Activated CD4-positive, alpha-beta memory T cell treated with anti-CD3 and anti-CD28 coated beads, Interleukin-2, amount 10 ng/mL, durations not matched to agents 7 days and 5 days (primary cell): ENCODE measurements around the gene DNAAF3. TPM values are rescaled to one million over a fixed set of nuclear protein-coding genes. Genes with fewer than 3 reads are reported as not detected.

Experiments used
- CTCF ChIA-PET: fragments of 350-600 bp; sonication (Branson Sonifier 250); formaldehyde crosslinking; loops from one replicate; lab custom pipeline; 2021; ENCODE audit warnings: antibody characterized with exemption, inconsistent platforms; lab: Charles Lee
- POLR2A ChIA-PET: fragments of 350-600 bp; sonication (Branson Sonifier 250); formaldehyde crosslinking; loops from one replicate; lab custom pipeline; 2021; ENCODE audit warnings: antibody characterized with exemption; lab: Charles Lee
- DNase-seq: peaks from one replicate; pipeline ENCODE4 v3.0.0-alpha.2; 2020
- H3K27ac Mint-ChIP-seq: one replicate; pipeline ENCODE4 v1.8.0; 2021; ENCODE audit warnings: mild to moderate bottlenecking, mixed read lengths
- H3K27me3 Mint-ChIP-seq: one replicate; pipeline ENCODE4 v1.8.0; 2021; ENCODE audit warnings: mixed read lengths
- H3K36me3 Mint-ChIP-seq: one replicate; pipeline ENCODE4 v1.8.0; 2021; ENCODE audit warnings: low read depth, mixed read lengths
- H3K4me1 Mint-ChIP-seq: one replicate; pipeline ENCODE4 v1.8.0; 2021; ENCODE audit warnings: mixed read lengths
- H3K4me3 Mint-ChIP-seq: one replicate; pipeline ENCODE4 v1.8.0; 2021; ENCODE audit warnings: mild to moderate bottlenecking, mixed read lengths
- H3K9me3 Mint-ChIP-seq: one replicate; pipeline ENCODE4 v1.8.0; 2021; ENCODE audit warnings: mixed read lengths
- total RNA-seq, 2 experiments: library from RNA; stranded (reverse); gene quantifications; one replicate each; pipeline ENCODE4 v1.2.3, GENCODE V29; 2021

The DNAAF3 gene
- total RNA-seq, 2 experiments from 2014 or later, result not detected

DNA sequence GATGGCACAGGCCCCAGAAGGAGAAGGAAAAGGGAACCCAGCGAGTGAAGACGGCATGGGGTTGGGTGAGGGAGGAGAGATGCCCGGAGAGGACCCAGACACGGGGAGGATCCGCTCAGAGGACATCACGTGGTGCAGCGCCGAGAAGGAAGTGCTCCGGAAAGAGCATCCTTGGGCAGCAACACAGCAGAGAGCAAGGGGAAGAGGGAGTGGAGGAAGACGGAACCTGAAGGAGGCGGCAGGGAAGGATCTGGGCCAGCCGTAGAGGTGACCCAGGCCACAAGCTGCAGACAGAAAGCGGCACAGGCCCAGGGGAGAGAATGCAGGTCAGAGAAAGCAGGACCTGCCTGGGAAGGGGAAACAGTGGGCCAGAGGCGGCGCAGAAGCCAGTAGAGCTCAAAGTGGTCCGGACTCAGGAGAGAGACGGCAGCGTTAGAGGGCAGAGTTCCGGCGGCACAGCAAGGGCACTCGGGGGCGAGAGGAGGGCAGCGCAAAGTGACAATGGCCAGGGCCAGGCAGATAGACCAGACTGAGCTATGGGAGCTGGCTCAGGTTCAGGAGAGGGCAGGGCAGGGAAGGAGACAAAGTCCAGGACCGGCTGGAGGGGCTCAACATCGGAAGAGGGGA lies 50.1 kb downstream of the DNAAF3 start:
- H3K36me3 Mint-ChIP-seq, result peaks cover 11% of the 10 kb centered on the region
- peak overlapping the region; percentile 91 for H3K27ac Mint-ChIP-seq
- POLR2A ChIA-PET, result interaction anchor here (1.1 to 3.1 kb wide), 9 partner anchors 27 to 489 kb away, joined by 3 to 15 read pairs (median 7); partner anchors contain the start of genes RDH13, UBE2S and ZNF865

DNA sequence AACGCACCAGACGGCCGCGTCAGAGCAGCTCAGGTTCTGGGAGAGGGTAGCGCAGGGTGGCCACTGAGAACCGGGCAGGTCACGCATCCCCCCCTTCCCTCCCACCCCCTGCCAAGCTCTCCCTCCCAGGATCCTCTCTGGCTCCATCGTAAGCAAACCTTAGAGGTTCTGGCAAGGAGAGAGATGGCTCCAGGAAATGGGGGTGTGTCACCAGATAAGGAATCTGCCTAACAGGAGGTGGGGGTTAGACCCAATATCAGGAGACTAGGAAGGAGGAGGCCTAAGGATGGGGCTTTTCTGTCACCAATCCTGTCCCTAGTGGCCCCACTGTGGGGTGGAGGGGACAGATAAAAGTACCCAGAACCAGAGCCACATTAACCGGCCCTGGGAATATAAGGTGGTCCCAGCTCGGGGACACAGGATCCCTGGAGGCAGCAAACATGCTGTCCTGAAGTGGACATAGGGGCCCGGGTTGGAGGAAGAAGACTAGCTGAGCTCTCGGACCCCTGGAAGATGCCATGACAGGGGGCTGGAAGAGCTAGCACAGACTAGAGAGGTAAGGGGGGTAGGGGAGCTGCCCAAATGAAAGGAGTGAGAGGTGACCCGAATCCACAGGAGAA lies 50.9 kb downstream of the DNAAF3 start:
- POLR2A ChIA-PET, result interaction anchor here (2.0 to 2.1 kb wide), 2 partner anchors 26 to 28 kb away, joined by 6 to 8 read pairs; no protein-coding TSS in a partner anchor

More for the DNA sequence above, 50.1 kb downstream of the DNAAF3 start:
- DNase-seq, result peak; percentile 68
- CTCF ChIA-PET, result interaction anchor here (0.6 to 2.0 kb wide), 4 partner anchors 10 to 223 kb away, joined by 3 to 5 read pairs (median 4); partner anchors contain the start of gene KMT5C
- Mint-ChIP-seq H3K9me3 (no peaks in the 10 kb centered on the region), H3K4me3 (peak overlapping the region; percentile 93), H3K4me1 (peaks cover 46% of the 10 kb centered on the region), H3K27me3 (peaks cover 6% of the 10 kb centered on the region)

DNA sequence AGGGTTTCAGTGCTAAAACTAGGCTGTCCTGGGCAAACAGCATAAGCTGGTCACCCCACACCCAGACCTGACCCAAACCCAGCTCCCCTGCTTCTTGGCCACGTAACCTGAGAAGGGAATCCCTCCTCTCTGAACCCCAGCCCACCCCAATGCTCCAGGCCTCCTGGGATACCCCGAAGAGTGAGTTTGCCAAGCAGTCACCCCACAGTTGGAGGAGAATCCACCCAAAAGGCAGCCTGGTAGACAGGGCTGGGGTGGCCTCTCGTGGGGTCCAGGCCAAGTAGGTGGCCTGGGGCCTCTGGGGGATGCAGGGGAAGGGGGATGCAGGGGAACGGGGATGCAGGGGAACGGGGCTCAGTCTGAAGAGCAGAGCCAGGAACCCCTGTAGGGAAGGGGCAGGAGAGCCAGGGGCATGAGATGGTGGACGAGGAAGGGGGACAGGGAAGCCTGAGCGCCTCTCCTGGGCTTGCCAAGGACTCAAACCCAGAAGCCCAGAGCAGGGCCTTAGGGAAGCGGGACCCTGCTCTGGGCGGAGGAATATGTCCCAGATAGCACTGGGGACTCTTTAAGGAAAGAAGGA lies 51.8 kb downstream of the DNAAF3 start:
- no peak for DNase-seq
- H3K9me3 Mint-ChIP-seq, result no peaks in the 10 kb centered on the region
- H3K4me1 Mint-ChIP-seq, result peaks cover 41% of the 10 kb centered on the region
- peaks cover 1% of the 10 kb centered on the region for H3K27me3 Mint-ChIP-seq
- peak overlapping the region; percentile 47 for H3K4me3 Mint-ChIP-seq
- ChIA-PET CTCF (no interaction called here), POLR2A (no interaction called here)
- no peak overlapping the region for H3K27ac Mint-ChIP-seq
- H3K36me3 Mint-ChIP-seq, result peaks cover 17% of the 10 kb centered on the region

More for the DNA sequence above, 50.9 kb downstream of the DNAAF3 start:
- Mint-ChIP-seq H3K27ac (peak overlapping the region; percentile 91), H3K27me3 (peaks cover 4% of the 10 kb centered on the region), H3K36me3 (peaks cover 13% of the 10 kb centered on the region), H3K4me1 (peaks cover 46% of the 10 kb centered on the region), H3K9me3 (no peaks in the 10 kb centered on the region), H3K4me3 (peak overlapping the region; percentile 93)
- CTCF ChIA-PET, result no interaction called here
- no peak for DNase-seq

DNA sequence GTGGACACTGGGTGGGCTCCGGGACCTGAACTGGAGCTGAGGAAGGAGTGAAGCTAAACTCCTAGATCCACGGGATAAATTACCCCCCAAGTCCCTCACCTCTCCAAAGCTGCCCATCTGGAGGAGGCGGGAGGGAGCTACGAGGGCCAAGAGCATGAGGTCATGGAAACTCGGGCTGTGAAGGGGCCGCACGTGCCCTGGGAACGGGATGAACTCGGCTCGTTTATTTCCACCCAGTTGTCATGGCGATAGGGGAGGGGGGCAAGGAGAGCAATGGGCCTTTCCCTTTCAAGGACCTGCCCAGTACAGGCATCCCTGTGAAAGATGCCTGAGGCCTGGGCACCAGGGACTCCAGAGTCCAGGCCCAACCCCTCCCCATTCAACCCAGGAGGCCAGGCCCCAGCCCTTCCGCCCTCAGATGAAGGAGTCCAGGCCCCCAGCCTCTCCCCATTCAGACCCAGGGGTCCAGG lies 52.8 kb downstream of the DNAAF3 start:
- Mint-ChIP-seq H3K9me3 (no peaks in the 10 kb centered on the region), H3K36me3 (peaks cover 26% of the 10 kb centered on the region), H3K27me3 (no peaks in the 10 kb centered on the region), H3K27ac (no peak overlapping the region), H3K4me1 (peaks cover 34% of the 10 kb centered on the region), H3K4me3 (no peak overlapping the region)
- POLR2A ChIA-PET, result no interaction called here
- CTCF ChIA-PET, result no interaction called here
- DNase-seq, result no peak

DNA sequence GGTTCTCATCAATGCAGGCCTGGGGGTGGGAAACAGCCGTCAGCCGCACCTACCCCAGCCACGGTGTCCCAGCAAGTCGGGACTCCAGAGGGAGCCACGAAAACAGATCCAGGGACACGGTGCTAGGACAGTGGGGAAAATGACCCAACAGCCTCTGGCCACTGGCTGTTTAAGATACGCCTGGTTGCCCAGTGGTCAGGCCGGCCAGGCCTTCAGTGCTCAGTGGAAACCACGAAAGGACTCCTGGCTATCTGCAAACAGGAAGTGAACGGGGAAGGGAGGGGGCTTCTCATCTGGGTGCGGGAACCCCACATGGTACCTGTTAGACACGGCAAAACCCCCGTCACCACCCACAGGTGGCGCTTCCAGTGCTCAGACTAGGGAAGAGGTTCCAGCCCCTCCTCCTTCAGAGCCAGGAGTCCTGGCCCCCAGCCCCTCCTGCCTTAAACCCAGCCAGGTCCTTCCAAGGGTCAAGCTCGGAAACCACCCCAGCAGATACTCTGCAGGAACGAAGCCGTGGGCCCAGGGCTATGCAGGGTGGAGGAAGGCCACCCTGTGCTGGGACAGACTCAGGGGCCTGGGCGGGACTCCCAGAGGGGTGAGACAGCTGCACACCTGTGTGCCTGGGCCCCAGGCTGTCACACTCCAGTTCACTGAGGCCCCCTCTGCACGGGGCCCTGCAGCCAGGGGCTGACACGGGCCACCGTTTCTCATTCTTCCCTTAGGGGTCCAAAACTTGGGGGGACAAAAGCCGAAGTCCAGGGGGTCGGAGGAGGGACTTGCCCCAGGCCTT lies 53.4 kb downstream of the DNAAF3 start:
- Mint-ChIP-seq H3K36me3 (peaks cover 29% of the 10 kb centered on the region), H3K27me3 (no peaks in the 10 kb centered on the region), H3K27ac (no peak overlapping the region), H3K4me3 (no peak overlapping the region), H3K4me1 (peaks cover 29% of the 10 kb centered on the region), H3K9me3 (no peaks in the 10 kb centered on the region)
- CTCF ChIA-PET, result no interaction called here
- POLR2A ChIA-PET, result no interaction called here
- no peak for DNase-seq

GRCh38 chr19:55112246-55112776 lies 54.1 kb downstream of the DNAAF3 start:
- ChIA-PET CTCF (no interaction called here), POLR2A (no interaction called here)
- no peaks in the 10 kb centered on the region for H3K9me3 Mint-ChIP-seq
- no peak for DNase-seq
- peaks cover 26% of the 10 kb centered on the region for H3K4me1 Mint-ChIP-seq
- H3K27me3 Mint-ChIP-seq, result no peaks in the 10 kb centered on the region
- peaks cover 31% of the 10 kb centered on the region for H3K36me3 Mint-ChIP-seq
- no peak overlapping the region for H3K27ac Mint-ChIP-seq
- H3K4me3 Mint-ChIP-seq, result no peak overlapping the region

GRCh38 chr19:55111238-55111831 lies 55.1 kb downstream of the DNAAF3 start:
- Mint-ChIP-seq H3K36me3 (peaks cover 35% of the 10 kb centered on the region), H3K27me3 (no peaks in the 10 kb centered on the region), H3K4me3 (no peak overlapping the region), H3K9me3 (no peaks in the 10 kb centered on the region), H3K4me1 (peaks cover 26% of the 10 kb centered on the region), H3K27ac (no peak overlapping the region)
- DNase-seq, result no peak
- ChIA-PET CTCF (no interaction called here), POLR2A (no interaction called here)

GRCh38 chr19:55109527-55110291 lies 56.7 kb downstream of the DNAAF3 start:
- peaks cover 42% of the 10 kb centered on the region for H3K36me3 Mint-ChIP-seq
- POLR2A ChIA-PET, result no interaction called here
- no peaks in the 10 kb centered on the region for H3K9me3 Mint-ChIP-seq
- no peak for DNase-seq
- CTCF ChIA-PET, result no interaction called here
- peaks cover 10% of the 10 kb centered on the region for H3K4me1 Mint-ChIP-seq
- no peak overlapping the region for H3K4me3 Mint-ChIP-seq
- no peaks in the 10 kb centered on the region for H3K27me3 Mint-ChIP-seq
- no peak overlapping the region for H3K27ac Mint-ChIP-seq

Other genes starting within 250 kb of the DNAAF3 start
- not detected for gene NLRP7, start 219.1 kb downstream of the DNAAF3 start, total RNA-seq
- gene NLRP2, start 200.2 kb downstream of the DNAAF3 start, total RNA-seq, result 10 to 100 TPM; 14.3 to 14.8 TPM
- under 1 TPM in 1 of 2 experiments, not detected in 1; 0.18 TPM for gene GP6, start 128.3 kb downstream of the DNAAF3 start, total RNA-seq
- gene RDH13, start 103.5 kb downstream of the DNAAF3 start, total RNA-seq, result 10 to 100 TPM; 15.3 to 15.5 TPM
- 1 to 10 TPM; 6.9 to 7.6 TPM for gene EPS8L1, start 90.7 kb downstream of the DNAAF3 start, total RNA-seq
- 100 to 1,000 TPM; 132 to 134 TPM for gene PPP1R12C, start 49.0 kb downstream of the DNAAF3 start, total RNA-seq
- under 1 TPM; 0.38 to 0.68 TPM for gene TNNT1, start 17.4 kb downstream of the DNAAF3 start, total RNA-seq
- not detected for gene TNNI3, start 8.9 kb downstream of the DNAAF3 start, total RNA-seq
- gene SYT5, start 13.7 kb upstream of the DNAAF3 start, total RNA-seq, result not detected
- not detected for gene PTPRH, start 42.9 kb upstream of the DNAAF3 start, total RNA-seq
- gene TMEM86B, start 62.1 kb upstream of the DNAAF3 start, total RNA-seq, result 10 to 100 TPM; 10.3 to 12.4 TPM
- 100 to 1,000 TPM; 213 to 229 TPM for gene PPP6R1, start 92.4 kb upstream of the DNAAF3 start, total RNA-seq
- gene HSPBP1, start 113.5 kb upstream of the DNAAF3 start, total RNA-seq, result 10 to 100 TPM; 28.9 to 29.0 TPM
- gene BRSK1, start 117.4 kb upstream of the DNAAF3 start, total RNA-seq, result 1 to 10 TPM; 5.6 to 5.7 TPM
- gene TMEM150B, start 158.7 kb upstream of the DNAAF3 start, total RNA-seq, result 1 to 10 TPM; 1.0 to 2.0 TPM
- 10 to 100 TPM; 27.2 to 28.9 TPM for gene KMT5C, start 173.3 kb upstream of the DNAAF3 start, total RNA-seq
- gene COX6B2, start 188.1 kb upstream of the DNAAF3 start, total RNA-seq, result 1 to 10 TPM in 1 of 2 experiments, under 1 TPM in 1; 0.83 to 2.0 TPM
- gene GARIN5B, start 196.6 kb upstream of the DNAAF3 start, total RNA-seq, result not detected
- gene IL11, start 203.8 kb upstream of the DNAAF3 start, total RNA-seq, result under 1 TPM in 1 of 2 experiments, not detected in 1; 0.48 TPM
- not detected for gene TMEM190, start 210.2 kb upstream of the DNAAF3 start, total RNA-seq
- 10 to 100 TPM; 19.2 to 19.3 TPM for gene TMEM238, start 217.7 kb upstream of the DNAAF3 start, total RNA-seq
- gene RPL28, start 219.3 kb upstream of the DNAAF3 start, total RNA-seq, result 1,000 to 10,000 TPM; 3,004 to 3,026 TPM
- 100 to 1,000 TPM; 277 to 284 TPM for gene UBE2S, start 241.2 kb upstream of the DNAAF3 start, total RNA-seq